K562 (cell line): ENCODE results near the gene USB1. TPM values are rescaled to one million over a fixed set of nuclear protein-coding genes. Genes with fewer than 3 reads are reported as not detected.

ENCODE experiments used
- BMI1 ChIP-seq: fragments of 150-350 bp; IDR thresholded peaks from 2 replicates; pipeline ENCODE4 v1.6.1; 2014; ENCODE audit warnings: low read length
- FIP1L1 ChIP-seq: fragments of 200-400 bp; formaldehyde crosslinking; IDR thresholded peaks from 2 replicates; pipeline ENCODE4 v1.6.1; 2018; ENCODE audit warnings: mild to moderate bottlenecking, low read depth, low read length; ENCODE audit not compliant: poor library complexity, severe bottlenecking
- NFRKB ChIP-seq: fragments of 450-650 bp; IDR thresholded peaks from 2 replicates; pipeline ENCODE4 v1.6.1; 2016; ENCODE audit warnings: low read depth
- PTTG1 ChIP-seq: fragments of 450-650 bp; IDR thresholded peaks from 2 replicates; pipeline ENCODE4 v1.6.1; 2016; ENCODE audit warnings: low read depth, mild to moderate bottlenecking, missing genetic modification characterization, missing compliant biosample characterization
- RREB1 ChIP-seq: fragments of 250-450 bp; sonication (Bioruptor Pico); IDR thresholded peaks from 2 replicates; pipeline ENCODE4 v1.4.0; 2020
- SNIP1 ChIP-seq: fragments of 450-650 bp; IDR thresholded peaks from 2 replicates; pipeline ENCODE4 v1.7.1; 2017; ENCODE audit warnings: low read depth, mild to moderate bottlenecking
- STAT5A ChIP-seq: IDR thresholded peaks from 2 replicates; pipeline ENCODE4 v1.6.1; 2012; ENCODE audit warnings: low read length, inconsistent platforms, borderline replicate concordance
- TGIF2 ChIP-seq: sonication (generic); formaldehyde crosslinking; IDR thresholded peaks from 2 replicates; pipeline ENCODE4 v1.8.1; 2022; ENCODE audit warnings: mild to moderate bottlenecking, missing genetic modification reagents, moderate library complexity
- ZBTB7A ChIP-seq: IDR thresholded peaks from 2 replicates; pipeline ENCODE4 v1.6.1; 2011; ENCODE audit warnings: low read depth, mild to moderate bottlenecking, low read length, moderate library complexity, borderline replicate concordance; ENCODE audit not compliant: control insufficient read depth
- ZKSCAN3 ChIP-seq: fragments of 250-450 bp; sonication (Bioruptor Pico); IDR thresholded peaks from 2 replicates; pipeline ENCODE4 v1.4.0; 2020
- ZNF668 ChIP-seq: fragments of 250-450 bp; sonication (Bioruptor Pico); IDR thresholded peaks from 2 replicates; pipeline ENCODE4 v1.8.0; 2022; ENCODE audit warnings: mild to moderate bottlenecking, inconsistent platforms
- polyA plus RNA-seq, 8 experiments: library from polyadenylated mRNA; depleted of rRNA in 4 of 8; stranded (reverse) in 5 of 8; unstranded in 3 of 8; fragments of >200 nt; fragmentation: Nextera tagmentation in 2 of 8; fragmentation: Illumina TruSeq in 1 of 8; extraction: Ambion mirVana in 2 of 8; extraction: Trizol in 1 of 8; gene quantifications; 2 replicates each; pipeline versions ENCODE4 v1.2.1 to v1.2.3, GENCODE V29; 2011 to 2014; ENCODE audit warnings: inconsistent platforms in 1 of 8, missing spikeins in 1 of 8
- total RNA-seq, 7 experiments: library from RNA; depleted of rRNA in 6 of 7; stranded (reverse); fragments of >200 nt in 6 of 7; fragmentation: Illumina TruSeq in 2 of 7; extraction: Trizol in 2 of 7; gene quantifications; 2 replicates each; pipeline versions ENCODE4 v1.2.1 to v1.2.3, GENCODE V29; 2011 to 2021; ENCODE audit warnings: low replicate concordance in 1 of 7
- TF ChIP-seq, protein P1 (sequence below): fragments of 200-800 bp; sonication (Bioruptor generic); IDR thresholded peaks from 2 replicates; pipeline ENCODE4 v1.6.1; 2017; ENCODE audit warnings: missing genetic modification characterization, missing compliant biosample characterization
- TF ChIP-seq, protein P2 (sequence below): IDR thresholded peaks from 3 replicates; pipeline ENCODE4 v1.6.1; 2011; ENCODE audit warnings: borderline replicate concordance, mild to moderate bottlenecking; ENCODE audit not compliant: insufficient read length, insufficient read depth
- TF ChIP-seq, protein P3 (sequence below), 2 experiments: fragments of 450-650 bp; IDR thresholded peaks; 2 replicates each; pipeline ENCODE4 v1.6.1; 2018; ENCODE audit warnings: mild to moderate bottlenecking in 2 of 2, low read depth in 1 of 2; ENCODE audit not compliant: partially characterized antibody in 2 of 2

USB1 gene
- total and polyA plus RNA-seq, 9 of the 15 experiments (the other 6 are each of a cell fraction or from before 2014, with no cell fraction given) = 11.6 to 73.6 (median 19.4) TPM

DNA sequence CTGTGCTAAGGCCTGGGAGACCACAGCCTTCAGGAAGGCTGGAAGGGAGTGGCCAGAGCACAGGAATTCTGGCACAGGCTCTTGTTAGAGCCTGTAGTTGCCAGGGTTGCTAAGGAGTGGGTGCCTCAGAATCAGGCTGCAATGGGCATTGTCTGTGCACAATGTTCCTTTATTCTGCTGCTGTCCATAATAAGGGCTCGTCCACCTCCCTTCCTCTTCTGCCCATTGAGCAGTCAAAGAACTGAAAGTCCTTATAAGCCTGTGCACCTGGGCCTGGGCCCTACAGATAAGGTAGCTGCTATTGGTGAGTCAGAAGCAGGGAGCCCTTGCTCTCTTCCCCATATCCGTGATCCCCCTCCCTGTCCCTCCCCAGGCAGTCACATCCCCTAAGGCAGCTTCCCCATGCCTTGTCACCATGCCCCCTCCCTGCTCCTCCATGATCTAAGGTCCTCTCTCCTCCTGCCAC, 24.8 kb upstream of the USB1 start (continued):
- TF ChIP-seq, protein P1, sequence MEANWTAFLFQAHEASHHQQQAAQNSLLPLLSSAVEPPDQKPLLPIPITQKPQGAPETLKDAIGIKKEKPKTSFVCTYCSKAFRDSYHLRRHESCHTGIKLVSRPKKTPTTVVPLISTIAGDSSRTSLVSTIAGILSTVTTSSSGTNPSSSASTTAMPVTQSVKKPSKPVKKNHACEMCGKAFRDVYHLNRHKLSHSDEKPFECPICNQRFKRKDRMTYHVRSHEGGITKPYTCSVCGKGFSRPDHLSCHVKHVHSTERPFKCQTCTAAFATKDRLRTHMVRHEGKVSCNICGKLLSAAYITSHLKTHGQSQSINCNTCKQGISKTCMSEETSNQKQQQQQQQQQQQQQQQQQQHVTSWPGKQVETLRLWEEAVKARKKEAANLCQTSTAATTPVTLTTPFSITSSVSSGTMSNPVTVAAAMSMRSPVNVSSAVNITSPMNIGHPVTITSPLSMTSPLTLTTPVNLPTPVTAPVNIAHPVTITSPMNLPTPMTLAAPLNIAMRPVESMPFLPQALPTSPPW (CRISPR knock-in tag) = peak; percentile 83
- no peak for TF ChIP-seq ZNF668
- TF ChIP-seq, protein P2, sequence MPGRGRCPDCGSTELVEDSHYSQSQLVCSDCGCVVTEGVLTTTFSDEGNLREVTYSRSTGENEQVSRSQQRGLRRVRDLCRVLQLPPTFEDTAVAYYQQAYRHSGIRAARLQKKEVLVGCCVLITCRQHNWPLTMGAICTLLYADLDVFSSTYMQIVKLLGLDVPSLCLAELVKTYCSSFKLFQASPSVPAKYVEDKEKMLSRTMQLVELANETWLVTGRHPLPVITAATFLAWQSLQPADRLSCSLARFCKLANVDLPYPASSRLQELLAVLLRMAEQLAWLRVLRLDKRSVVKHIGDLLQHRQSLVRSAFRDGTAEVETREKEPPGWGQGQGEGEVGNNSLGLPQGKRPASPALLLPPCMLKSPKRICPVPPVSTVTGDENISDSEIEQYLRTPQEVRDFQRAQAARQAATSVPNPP = no peak
- no peak for TF ChIP-seq SNIP1
- peak; percentile 92 for TF ChIP-seq ZBTB7A
- no peak for TF ChIP-seq BMI1
- TF ChIP-seq, protein P3, sequence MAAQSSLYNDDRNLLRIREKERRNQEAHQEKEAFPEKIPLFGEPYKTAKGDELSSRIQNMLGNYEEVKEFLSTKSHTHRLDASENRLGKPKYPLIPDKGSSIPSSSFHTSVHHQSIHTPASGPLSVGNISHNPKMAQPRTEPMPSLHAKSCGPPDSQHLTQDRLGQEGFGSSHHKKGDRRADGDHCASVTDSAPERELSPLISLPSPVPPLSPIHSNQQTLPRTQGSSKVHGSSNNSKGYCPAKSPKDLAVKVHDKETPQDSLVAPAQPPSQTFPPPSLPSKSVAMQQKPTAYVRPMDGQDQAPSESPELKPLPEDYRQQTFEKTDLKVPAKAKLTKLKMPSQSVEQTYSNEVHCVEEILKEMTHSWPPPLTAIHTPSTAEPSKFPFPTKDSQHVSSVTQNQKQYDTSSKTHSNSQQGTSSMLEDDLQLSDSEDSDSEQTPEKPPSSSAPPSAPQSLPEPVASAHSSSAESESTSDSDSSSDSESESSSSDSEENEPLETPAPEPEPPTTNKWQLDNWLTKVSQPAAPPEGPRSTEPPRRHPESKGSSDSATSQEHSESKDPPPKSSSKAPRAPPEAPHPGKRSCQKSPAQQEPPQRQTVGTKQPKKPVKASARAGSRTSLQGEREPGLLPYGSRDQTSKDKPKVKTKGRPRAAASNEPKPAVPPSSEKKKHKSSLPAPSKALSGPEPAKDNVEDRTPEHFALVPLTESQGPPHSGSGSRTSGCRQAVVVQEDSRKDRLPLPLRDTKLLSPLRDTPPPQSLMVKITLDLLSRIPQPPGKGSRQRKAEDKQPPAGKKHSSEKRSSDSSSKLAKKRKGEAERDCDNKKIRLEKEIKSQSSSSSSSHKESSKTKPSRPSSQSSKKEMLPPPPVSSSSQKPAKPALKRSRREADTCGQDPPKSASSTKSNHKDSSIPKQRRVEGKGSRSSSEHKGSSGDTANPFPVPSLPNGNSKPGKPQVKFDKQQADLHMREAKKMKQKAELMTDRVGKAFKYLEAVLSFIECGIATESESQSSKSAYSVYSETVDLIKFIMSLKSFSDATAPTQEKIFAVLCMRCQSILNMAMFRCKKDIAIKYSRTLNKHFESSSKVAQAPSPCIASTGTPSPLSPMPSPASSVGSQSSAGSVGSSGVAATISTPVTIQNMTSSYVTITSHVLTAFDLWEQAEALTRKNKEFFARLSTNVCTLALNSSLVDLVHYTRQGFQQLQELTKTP (IDR thresholded peaks at IDR 0.05; ENCODE audit: low read depth in 1 of 2, partially characterized antibody in 2 of 2) = no peak
- TF ChIP-seq TGIF2 (CRISPR knock-in tag) = no peak
- TF ChIP-seq STAT5A = peak; percentile 87; the same call in 1 of the 2 replicates
- TF ChIP-seq FIP1L1 = no peak
- no peak for TF ChIP-seq RREB1 (CRISPR knock-in tag)
- TF ChIP-seq NFRKB = 0 out of 2 replicates have a peak, but pooled peaks have one; percentile 44
- no peak for TF ChIP-seq PTTG1 (tag)
- no peak for TF ChIP-seq ZKSCAN3 (CRISPR knock-in tag)
